ENCODE results near the gene ZMYND19.

ZMYND19 gene

DNA sequence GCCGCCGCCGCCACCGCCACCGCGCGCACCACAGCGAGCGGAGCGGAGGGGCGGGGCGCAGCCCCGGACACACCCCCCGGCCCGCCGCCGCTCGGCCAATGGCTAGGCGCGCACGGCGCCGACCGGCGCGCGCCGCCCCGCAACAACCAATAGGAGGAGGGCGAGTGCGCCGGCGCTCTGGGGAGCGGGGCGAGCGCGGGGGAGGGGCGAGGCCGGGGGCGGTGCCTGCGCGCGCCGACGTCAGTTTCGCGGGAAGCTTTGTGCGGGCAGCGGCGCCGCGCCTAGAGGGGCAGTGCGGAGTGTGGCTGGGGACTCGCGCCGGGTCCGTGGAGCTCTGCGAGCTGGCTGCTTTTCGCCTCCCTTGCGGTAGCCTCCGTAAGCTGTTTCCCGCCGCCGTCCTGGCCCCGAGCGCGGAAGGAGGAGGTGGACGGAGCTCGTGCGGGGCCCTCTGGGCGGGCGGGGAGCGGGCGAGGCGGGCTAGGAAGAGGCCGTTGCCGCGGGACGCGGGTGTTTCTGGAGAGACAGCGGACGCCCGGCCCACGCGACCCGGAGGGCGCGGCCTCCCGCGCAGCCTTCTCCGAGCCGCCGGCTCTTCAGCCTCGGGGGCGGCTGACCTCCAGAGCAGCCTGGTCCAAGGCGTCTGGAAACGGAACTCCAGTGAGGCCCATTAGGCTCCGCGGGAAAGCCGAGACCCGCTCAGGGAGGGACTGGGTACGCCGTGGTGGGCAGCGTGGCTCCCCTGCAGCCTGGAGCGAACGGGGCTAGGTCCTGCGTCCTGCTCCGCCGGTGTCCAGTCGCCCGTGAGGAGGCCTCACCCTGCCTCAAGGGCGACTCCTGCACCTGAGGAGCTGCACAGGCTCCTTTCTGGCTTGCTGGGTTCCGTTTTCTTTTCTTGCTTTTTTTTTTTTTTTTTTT, at the start of gene ZMYND19:
Gene ZMYND19 (minus strand): TSS at position 44 of the 915 bp plus-strand sequence. CDS start 249 bp downstream, outside the sequence.
- DNase-seq (ENCODE audit: low read depth), result no peak
- H3K4me3 ChIP-seq (ENCODE audit: control insufficient read depth, low read depth, low read length), result peak within 1 kb of the TSS; percentile 75
- TF ChIP-seq, protein P1, sequence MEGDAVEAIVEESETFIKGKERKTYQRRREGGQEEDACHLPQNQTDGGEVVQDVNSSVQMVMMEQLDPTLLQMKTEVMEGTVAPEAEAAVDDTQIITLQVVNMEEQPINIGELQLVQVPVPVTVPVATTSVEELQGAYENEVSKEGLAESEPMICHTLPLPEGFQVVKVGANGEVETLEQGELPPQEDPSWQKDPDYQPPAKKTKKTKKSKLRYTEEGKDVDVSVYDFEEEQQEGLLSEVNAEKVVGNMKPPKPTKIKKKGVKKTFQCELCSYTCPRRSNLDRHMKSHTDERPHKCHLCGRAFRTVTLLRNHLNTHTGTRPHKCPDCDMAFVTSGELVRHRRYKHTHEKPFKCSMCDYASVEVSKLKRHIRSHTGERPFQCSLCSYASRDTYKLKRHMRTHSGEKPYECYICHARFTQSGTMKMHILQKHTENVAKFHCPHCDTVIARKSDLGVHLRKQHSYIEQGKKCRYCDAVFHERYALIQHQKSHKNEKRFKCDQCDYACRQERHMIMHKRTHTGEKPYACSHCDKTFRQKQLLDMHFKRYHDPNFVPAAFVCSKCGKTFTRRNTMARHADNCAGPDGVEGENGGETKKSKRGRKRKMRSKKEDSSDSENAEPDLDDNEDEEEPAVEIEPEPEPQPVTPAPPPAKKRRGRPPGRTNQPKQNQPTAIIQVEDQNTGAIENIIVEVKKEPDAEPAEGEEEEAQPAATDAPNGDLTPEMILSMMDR (IDR thresholded peaks at IDR 0.05; ENCODE audit: control insufficient read depth, insufficient read depth, low read depth, low read length, missing control alignments), result no peak

DNA sequence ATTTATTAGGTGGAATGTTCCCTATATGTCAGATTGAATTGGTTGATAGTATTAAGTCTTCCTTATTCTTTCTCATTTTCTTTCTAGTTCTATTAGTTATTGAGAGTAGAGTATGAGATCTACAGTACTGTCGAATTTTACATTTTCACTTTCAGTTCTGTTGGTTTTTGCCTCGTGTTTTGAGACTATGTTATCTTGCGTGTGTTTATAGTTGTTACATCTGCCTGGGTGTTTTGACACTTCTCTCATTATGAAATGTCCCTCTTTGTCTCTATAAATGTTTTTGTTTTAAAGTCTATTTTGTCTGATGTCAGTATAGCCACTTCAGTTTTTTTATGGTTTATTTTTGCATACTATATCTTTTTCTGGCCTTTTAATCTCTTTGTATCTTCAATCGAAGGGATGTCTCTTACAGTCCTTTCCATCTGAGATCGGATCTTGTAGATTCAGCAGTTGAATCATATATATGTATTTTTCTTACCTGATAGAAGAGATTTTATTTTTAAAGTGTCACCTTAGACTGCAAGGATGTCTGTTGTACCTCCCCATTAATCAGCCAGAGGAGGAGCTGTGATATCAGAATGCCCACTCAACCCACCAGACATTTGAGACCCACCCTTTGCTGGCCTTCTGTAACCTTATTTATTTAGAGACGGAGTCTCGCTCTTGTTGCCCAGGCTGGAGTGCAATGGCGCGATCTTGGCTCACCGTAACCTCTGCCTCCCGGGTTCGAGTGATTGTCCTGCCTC, 49.2 kb upstream of the ZMYND19 start:
- TF ChIP-seq, protein P1 (IDR thresholded peaks at IDR 0.05; ENCODE audit: control insufficient read depth, insufficient read depth, low read depth, low read length, missing control alignments), result no peak
- no peak overlapping the region for H3K4me3 ChIP-seq (ENCODE audit: control insufficient read depth, low read depth, low read length)
- no peak for DNase-seq (ENCODE audit: low read depth)

DNA sequence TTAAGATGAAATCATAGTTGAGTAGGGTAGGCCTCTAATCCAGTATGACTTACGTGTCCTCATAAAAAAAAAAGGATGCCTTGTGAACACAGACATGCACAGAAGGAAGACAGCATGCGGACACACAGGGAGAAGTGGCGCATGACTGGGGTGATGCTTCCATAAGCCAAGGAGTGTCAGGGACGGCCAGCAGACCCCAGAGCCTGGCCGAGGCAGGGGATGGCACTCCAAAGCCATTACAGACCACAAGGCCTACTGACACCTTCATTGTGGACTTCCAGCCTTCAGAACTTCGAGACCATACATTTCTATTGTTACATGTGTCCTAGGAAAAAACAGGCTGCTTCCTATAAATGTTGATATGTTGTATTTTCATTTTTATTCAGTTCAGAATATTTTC, 48.4 kb upstream of the ZMYND19 start:
- TF ChIP-seq, protein P1 (IDR thresholded peaks at IDR 0.05; ENCODE audit: control insufficient read depth, insufficient read depth, low read depth, low read length, missing control alignments), result no peak
- no peak for DNase-seq (ENCODE audit: low read depth)
- no peak overlapping the region for H3K4me3 ChIP-seq (ENCODE audit: control insufficient read depth, low read depth, low read length)

DNA sequence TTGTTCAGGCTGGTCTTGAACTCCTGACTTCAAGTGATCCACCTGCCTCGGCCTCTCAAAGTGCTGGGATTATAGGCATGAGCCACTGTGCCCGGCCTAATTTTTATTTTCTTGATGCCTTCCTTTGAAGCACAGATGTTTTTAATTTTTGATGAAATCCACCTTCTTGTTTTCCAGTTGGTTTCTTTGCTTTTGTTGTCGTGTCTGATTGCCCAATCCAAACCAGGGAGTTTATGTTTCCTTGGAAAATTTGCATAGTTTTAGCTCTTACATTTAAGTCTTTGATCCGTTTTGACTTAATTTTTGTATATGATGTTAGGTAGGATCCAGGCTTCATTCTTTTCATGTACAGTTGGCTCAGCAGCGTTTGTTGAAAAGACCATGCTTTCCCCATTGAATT, 43.7 kb upstream of the ZMYND19 start:
- no peak overlapping the region for H3K4me3 ChIP-seq (ENCODE audit: control insufficient read depth, low read depth, low read length)
- TF ChIP-seq, protein P1 (IDR thresholded peaks at IDR 0.05; ENCODE audit: control insufficient read depth, insufficient read depth, low read depth, low read length, missing control alignments), result no peak
- DNase-seq (ENCODE audit: low read depth), result no peak

DNA sequence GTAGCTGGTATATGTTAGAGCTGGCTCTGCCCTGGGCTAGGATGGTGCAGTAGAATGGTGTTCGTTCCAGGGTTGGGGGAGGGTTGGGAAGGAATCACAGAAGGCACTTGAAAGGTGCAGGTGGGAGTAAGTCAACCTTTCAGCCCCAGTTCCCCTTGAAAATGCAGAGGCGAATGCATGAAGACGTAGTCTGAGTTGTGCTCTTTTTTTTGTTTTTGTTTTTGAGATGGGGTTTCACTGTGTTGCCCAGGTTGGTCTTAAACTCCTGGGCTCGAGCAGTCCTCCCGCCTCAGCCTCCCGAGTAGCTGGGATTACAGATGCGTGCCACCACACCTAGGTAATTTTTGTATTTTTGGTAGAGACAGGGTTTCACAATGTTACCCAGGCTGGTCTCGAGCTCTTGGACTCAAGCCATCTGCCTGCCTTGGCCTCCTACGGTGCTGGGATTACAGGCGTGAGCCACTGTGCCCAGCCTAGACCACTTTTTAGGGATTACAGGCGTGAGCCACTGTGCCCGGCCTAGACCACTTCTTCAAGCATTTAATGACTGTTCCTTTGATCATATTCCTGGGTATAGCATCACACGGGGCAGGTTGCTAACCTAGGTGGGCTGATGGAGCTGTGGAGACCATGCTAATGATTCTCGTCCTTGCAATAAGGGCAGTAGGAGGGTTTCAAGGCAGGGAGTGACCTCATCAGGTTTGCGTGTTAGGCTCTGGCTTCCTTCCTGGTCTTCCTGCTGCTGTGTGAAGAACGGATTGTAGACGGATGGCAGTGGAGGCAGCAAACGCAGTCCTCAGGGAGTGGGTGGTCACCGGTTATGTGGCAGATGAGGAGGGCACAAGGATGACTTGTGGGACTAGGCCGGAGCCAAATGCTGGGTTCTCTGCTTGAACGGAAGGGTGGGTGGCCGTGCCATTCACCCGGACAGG, 42.2 kb upstream of the ZMYND19 start:
- no peak for DNase-seq (ENCODE audit: low read depth)

More for the DNA sequence above, 42.2 kb upstream of the ZMYND19 start:
- TF ChIP-seq, protein P1 (IDR thresholded peaks at IDR 0.05; ENCODE audit: control insufficient read depth, insufficient read depth, low read depth, low read length, missing control alignments), result no peak
- no peak overlapping the region for H3K4me3 ChIP-seq (ENCODE audit: control insufficient read depth, low read depth, low read length)
